ENCODE measurements around the gene TNRC6B.

Gene TNRC6B

GRCh38 chr22:40368836-40369235 lies 191.1 kb downstream of the TNRC6B start:
- H3K27ac ChIP-seq (replicated peaks), result no peak overlapping the region
- TF ChIP-seq, protein P1, sequence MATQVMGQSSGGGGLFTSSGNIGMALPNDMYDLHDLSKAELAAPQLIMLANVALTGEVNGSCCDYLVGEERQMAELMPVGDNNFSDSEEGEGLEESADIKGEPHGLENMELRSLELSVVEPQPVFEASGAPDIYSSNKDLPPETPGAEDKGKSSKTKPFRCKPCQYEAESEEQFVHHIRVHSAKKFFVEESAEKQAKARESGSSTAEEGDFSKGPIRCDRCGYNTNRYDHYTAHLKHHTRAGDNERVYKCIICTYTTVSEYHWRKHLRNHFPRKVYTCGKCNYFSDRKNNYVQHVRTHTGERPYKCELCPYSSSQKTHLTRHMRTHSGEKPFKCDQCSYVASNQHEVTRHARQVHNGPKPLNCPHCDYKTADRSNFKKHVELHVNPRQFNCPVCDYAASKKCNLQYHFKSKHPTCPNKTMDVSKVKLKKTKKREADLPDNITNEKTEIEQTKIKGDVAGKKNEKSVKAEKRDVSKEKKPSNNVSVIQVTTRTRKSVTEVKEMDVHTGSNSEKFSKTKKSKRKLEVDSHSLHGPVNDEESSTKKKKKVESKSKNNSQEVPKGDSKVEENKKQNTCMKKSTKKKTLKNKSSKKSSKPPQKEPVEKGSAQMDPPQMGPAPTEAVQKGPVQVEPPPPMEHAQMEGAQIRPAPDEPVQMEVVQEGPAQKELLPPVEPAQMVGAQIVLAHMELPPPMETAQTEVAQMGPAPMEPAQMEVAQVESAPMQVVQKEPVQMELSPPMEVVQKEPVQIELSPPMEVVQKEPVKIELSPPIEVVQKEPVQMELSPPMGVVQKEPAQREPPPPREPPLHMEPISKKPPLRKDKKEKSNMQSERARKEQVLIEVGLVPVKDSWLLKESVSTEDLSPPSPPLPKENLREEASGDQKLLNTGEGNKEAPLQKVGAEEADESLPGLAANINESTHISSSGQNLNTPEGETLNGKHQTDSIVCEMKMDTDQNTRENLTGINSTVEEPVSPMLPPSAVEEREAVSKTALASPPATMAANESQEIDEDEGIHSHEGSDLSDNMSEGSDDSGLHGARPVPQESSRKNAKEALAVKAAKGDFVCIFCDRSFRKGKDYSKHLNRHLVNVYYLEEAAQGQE (IDR thresholded peaks at IDR 0.05; ENCODE audit: insufficient replicate concordance, low read depth), result no peak
- TF ChIP-seq POLR2AphosphoS5 (IDR thresholded peaks at IDR 0.05; ENCODE audit: low read depth) (no peak), GABPA (IDR thresholded peaks at IDR 0.05; ENCODE audit: low read depth) (no peak), SPI1 (IDR thresholded peaks at IDR 0.05; ENCODE audit: borderline replicate concordance, low read depth) (no peak)
- TF ChIP-seq, protein P2, sequence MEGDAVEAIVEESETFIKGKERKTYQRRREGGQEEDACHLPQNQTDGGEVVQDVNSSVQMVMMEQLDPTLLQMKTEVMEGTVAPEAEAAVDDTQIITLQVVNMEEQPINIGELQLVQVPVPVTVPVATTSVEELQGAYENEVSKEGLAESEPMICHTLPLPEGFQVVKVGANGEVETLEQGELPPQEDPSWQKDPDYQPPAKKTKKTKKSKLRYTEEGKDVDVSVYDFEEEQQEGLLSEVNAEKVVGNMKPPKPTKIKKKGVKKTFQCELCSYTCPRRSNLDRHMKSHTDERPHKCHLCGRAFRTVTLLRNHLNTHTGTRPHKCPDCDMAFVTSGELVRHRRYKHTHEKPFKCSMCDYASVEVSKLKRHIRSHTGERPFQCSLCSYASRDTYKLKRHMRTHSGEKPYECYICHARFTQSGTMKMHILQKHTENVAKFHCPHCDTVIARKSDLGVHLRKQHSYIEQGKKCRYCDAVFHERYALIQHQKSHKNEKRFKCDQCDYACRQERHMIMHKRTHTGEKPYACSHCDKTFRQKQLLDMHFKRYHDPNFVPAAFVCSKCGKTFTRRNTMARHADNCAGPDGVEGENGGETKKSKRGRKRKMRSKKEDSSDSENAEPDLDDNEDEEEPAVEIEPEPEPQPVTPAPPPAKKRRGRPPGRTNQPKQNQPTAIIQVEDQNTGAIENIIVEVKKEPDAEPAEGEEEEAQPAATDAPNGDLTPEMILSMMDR (IDR thresholded peaks at IDR 0.05; ENCODE audit: insufficient read depth, low read length), result no peak

GRCh38 chr22:40374567-40374966 lies 196.8 kb downstream of the TNRC6B start:
- H3K4me3 ChIP-seq (replicated peaks; ENCODE audit: insufficient read depth, low read length), result no peak overlapping the region
- no peak for DNase-seq (ENCODE audit: low read depth in 1 of 2, low spot score in 1 of 2)
- H3K27me3 ChIP-seq (ENCODE audit: insufficient read depth, poor library complexity, severe bottlenecking), result no peaks in the 10 kb centered on the region
- TF ChIP-seq GABPA (IDR thresholded peaks at IDR 0.05; ENCODE audit: low read depth) (no peak), POLR2AphosphoS5 (IDR thresholded peaks at IDR 0.05; ENCODE audit: low read depth) (no peak), SPI1 (IDR thresholded peaks at IDR 0.05; ENCODE audit: borderline replicate concordance, low read depth) (no peak)
- TF ChIP-seq, protein P2 (IDR thresholded peaks at IDR 0.05; ENCODE audit: insufficient read depth, low read length), result no peak
- TF ChIP-seq, protein P1 (IDR thresholded peaks at IDR 0.05; ENCODE audit: insufficient replicate concordance, low read depth), result no peak
- H3K27ac ChIP-seq (replicated peaks), result no peak overlapping the region

More at GRCh38 chr22:40368836-40369235, 191.1 kb downstream of the TNRC6B start:
- no peak for DNase-seq (ENCODE audit: low read depth in 1 of 2, low spot score in 1 of 2)
- Histone ChIP-seq H3K4me3 (replicated peaks; ENCODE audit: insufficient read depth, low read length) (no peak overlapping the region), H3K27me3 (ENCODE audit: insufficient read depth, poor library complexity, severe bottlenecking) (no peaks in the 10 kb centered on the region)

DNA sequence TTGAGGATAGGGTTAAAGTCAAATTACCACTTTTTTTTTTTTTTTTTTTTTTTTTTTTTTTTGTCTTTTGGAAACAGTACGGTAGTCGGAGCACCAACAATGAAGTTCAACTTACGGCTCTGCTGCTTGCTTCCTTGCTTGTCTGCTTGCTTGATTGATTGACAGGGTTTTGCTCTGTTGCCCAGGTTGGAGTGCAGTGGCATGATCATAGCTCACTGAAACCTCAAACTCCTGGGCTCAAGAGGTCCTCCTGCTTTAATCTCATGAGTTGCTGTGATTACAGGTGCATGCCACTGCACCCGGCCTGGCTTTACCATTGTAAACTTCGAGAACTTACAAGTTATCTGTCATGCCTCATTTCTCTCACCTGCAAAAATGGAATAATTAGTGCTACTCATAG lies 198.4 kb downstream of the TNRC6B start:
- no peak for TF ChIP-seq POLR2AphosphoS5 (IDR thresholded peaks at IDR 0.05; ENCODE audit: low read depth)
- TF ChIP-seq, protein P1 (IDR thresholded peaks at IDR 0.05; ENCODE audit: insufficient replicate concordance, low read depth), result no peak
- no peak for TF ChIP-seq SPI1 (IDR thresholded peaks at IDR 0.05; ENCODE audit: borderline replicate concordance, low read depth)
- no peak for TF ChIP-seq GABPA (IDR thresholded peaks at IDR 0.05; ENCODE audit: low read depth)
- TF ChIP-seq, protein P2 (IDR thresholded peaks at IDR 0.05; ENCODE audit: insufficient read depth, low read length), result no peak
- Histone ChIP-seq H3K4me3 (replicated peaks; ENCODE audit: insufficient read depth, low read length) (no peak overlapping the region), H3K27me3 (ENCODE audit: insufficient read depth, poor library complexity, severe bottlenecking) (no peaks in the 10 kb centered on the region), H3K27ac (replicated peaks) (no peak overlapping the region)
- no peak for DNase-seq (ENCODE audit: low read depth in 1 of 2, low spot score in 1 of 2)

Measured in HL-60 (cell line).